ENCODE results near the gene ELFN2. TPM values are rescaled to one million over a fixed set of nuclear protein-coding genes. Genes with fewer than 3 reads are reported as not detected.
A peak's percentile ranks its signal among the peaks of the same experiment; 100 is the strongest.

Gene ELFN2
- total RNA-seq, 1 donor from 2014 or later = 0.53 TPM

DNA sequence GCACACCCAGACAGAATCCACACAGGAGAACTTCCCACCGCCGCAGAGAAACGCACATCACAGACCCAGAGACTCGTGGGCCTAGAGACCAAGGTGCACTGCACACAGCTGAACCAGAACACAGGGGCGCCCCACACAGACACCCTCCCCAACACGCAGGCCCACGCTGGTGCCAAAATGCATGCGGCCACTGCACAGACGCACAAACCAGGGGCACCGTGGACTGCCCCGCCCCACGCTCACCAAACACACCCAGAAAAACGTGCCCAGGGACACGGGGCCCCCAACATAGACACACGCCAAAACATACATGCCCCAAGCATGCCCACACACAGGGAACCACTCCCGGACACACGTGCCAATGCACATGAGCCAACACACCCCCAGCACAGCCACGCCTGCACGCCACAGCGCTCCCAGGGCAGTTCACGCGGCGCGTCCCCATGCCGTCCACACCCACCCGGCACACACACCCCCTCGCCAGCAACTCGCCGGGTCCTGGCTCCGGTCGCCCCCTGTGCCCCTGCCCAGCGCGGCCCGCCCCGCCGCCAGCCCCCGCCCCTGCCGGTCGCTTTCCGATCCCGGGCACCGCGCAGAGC is 7.8 kb downstream of the ELFN2 start:
- no peaks in the 10 kb centered on the region for H3K36me3 Mint-ChIP-seq
- no peak for DNase-seq (ENCODE audit: extremely low spot score, unreplicated experiment)
- TF ChIP-seq, protein P1, sequence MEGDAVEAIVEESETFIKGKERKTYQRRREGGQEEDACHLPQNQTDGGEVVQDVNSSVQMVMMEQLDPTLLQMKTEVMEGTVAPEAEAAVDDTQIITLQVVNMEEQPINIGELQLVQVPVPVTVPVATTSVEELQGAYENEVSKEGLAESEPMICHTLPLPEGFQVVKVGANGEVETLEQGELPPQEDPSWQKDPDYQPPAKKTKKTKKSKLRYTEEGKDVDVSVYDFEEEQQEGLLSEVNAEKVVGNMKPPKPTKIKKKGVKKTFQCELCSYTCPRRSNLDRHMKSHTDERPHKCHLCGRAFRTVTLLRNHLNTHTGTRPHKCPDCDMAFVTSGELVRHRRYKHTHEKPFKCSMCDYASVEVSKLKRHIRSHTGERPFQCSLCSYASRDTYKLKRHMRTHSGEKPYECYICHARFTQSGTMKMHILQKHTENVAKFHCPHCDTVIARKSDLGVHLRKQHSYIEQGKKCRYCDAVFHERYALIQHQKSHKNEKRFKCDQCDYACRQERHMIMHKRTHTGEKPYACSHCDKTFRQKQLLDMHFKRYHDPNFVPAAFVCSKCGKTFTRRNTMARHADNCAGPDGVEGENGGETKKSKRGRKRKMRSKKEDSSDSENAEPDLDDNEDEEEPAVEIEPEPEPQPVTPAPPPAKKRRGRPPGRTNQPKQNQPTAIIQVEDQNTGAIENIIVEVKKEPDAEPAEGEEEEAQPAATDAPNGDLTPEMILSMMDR (conservative IDR thresholded peaks at IDR 0.05) = peak; percentile 5
- H3K4me1 Mint-ChIP-seq (ENCODE audit: unreplicated experiment) = peaks cover 18% of the 10 kb centered on the region
- peak overlapping the region; percentile 11 for H3K27ac Mint-ChIP-seq
- no peaks in the 10 kb centered on the region for H3K9me3 Mint-ChIP-seq
- peak overlapping the region; percentile 81 for H3K4me3 Mint-ChIP-seq
- peaks cover 72% of the 10 kb centered on the region for H3K27me3 Mint-ChIP-seq

- peaks cover 66% of the 10 kb centered on the region for H3K27me3 Mint-ChIP-seq
- peak overlapping the region; percentile 81 for H3K4me3 Mint-ChIP-seq
- H3K36me3 Mint-ChIP-seq = no peaks in the 10 kb centered on the region
- TF ChIP-seq, protein P1 (conservative IDR thresholded peaks at IDR 0.05) = no peak
- H3K4me1 Mint-ChIP-seq (ENCODE audit: unreplicated experiment) = peaks cover 18% of the 10 kb centered on the region
- DNase-seq (ENCODE audit: extremely low spot score, unreplicated experiment) = no peak
- H3K27ac Mint-ChIP-seq = peak overlapping the region; percentile 48
- no peaks in the 10 kb centered on the region for H3K9me3 Mint-ChIP-seq
Observed at GRCh38 chr22:37418627-37419369, 8.5 kb downstream of the ELFN2 start.

DNA sequence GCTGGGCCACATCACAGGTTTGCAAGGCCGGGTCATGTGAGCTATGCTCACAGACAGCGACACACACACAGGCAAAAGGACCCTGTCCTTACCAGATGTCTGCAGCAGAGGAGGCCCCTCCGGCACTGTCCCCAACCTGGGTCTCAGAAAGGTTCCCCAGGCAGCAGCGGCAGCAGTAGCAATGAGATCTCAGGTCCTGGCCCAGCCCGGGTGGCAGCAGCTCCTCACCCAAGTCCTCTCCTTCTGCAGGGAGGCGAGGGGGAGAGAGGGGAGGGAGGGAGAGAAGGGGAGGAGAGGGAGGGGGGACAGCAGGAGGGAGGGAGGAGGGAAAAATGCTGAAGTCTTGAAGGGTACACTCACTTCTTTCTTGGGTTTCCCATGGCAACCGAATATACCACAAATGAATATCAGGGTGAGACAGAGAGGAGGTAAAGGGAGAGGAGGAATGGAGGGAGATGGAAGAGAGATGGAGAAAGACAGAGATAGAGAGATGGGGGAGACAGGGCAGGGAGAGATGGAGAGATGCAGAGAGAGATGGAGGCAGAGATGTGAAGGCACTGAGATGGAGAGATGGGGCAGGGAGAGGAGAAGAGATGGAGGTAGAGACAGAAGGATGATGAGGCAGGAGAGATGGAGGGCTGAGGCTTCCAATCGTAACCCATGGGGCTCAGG is 9.5 kb downstream of the ELFN2 start:
- DNase-seq (ENCODE audit: extremely low spot score, unreplicated experiment) = no peak
- H3K9me3 Mint-ChIP-seq = no peaks in the 10 kb centered on the region
- H3K27me3 Mint-ChIP-seq = peaks cover 66% of the 10 kb centered on the region
- H3K4me1 Mint-ChIP-seq (ENCODE audit: unreplicated experiment) = peaks cover 18% of the 10 kb centered on the region
- no peaks in the 10 kb centered on the region for H3K36me3 Mint-ChIP-seq
- H3K4me3 Mint-ChIP-seq = peak overlapping the region; percentile 1
- H3K27ac Mint-ChIP-seq = no peak overlapping the region
- TF ChIP-seq, protein P1 (conservative IDR thresholded peaks at IDR 0.05) = no peak

DNA sequence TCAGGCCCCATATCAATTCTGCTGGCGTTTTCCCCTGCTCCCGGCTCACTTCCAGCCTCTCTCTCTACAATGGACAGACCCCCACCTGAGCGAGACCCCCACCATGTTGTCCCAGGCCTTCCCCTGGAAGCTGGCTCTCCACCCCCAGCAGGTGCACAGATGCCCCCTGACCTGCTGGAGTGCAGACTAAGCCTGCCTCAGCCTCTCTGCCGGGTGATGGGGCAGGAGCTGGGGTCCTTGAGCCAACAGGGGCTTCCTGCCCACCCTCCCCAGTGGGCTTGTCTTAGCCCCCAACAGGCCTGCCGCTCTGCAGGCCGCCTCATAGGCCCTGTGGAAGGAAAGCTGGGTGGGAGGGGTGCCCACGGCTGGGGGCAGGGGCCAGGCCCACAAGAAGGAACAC is 10.0 kb downstream of the ELFN2 start:
- Mint-ChIP-seq H3K36me3 (no peaks in the 10 kb centered on the region), H3K4me1 (ENCODE audit: unreplicated experiment) (peaks cover 18% of the 10 kb centered on the region), H3K27me3 (peaks cover 65% of the 10 kb centered on the region), H3K27ac (no peak overlapping the region), H3K4me3 (peak overlapping the region; percentile 22), H3K9me3 (no peaks in the 10 kb centered on the region)
- no peak for DNase-seq (ENCODE audit: extremely low spot score, unreplicated experiment)
- TF ChIP-seq, protein P1 (conservative IDR thresholded peaks at IDR 0.05) = no peak

GRCh38 chr22:37416827-37417226 is 10.5 kb downstream of the ELFN2 start:
- peak overlapping the region; percentile 22 for H3K4me3 Mint-ChIP-seq
- no peaks in the 10 kb centered on the region for H3K9me3 Mint-ChIP-seq
- H3K27me3 Mint-ChIP-seq = peaks cover 61% of the 10 kb centered on the region
- H3K36me3 Mint-ChIP-seq = no peaks in the 10 kb centered on the region
- H3K4me1 Mint-ChIP-seq (ENCODE audit: unreplicated experiment) = peaks cover 15% of the 10 kb centered on the region
- no peak for DNase-seq (ENCODE audit: extremely low spot score, unreplicated experiment)
- TF ChIP-seq, protein P1 (conservative IDR thresholded peaks at IDR 0.05) = no peak
- H3K27ac Mint-ChIP-seq = no peak overlapping the region

Measured in type B pancreatic cell (in vitro differentiated cells).